ENCODE results near the gene BIRC3. TPM values are rescaled to one million over a fixed set of nuclear protein-coding genes. Genes with fewer than 3 reads are reported as not detected.

Gene BIRC3
- total RNA-seq, 1 donor from 2014 or later: 0.36 TPM

DNA sequence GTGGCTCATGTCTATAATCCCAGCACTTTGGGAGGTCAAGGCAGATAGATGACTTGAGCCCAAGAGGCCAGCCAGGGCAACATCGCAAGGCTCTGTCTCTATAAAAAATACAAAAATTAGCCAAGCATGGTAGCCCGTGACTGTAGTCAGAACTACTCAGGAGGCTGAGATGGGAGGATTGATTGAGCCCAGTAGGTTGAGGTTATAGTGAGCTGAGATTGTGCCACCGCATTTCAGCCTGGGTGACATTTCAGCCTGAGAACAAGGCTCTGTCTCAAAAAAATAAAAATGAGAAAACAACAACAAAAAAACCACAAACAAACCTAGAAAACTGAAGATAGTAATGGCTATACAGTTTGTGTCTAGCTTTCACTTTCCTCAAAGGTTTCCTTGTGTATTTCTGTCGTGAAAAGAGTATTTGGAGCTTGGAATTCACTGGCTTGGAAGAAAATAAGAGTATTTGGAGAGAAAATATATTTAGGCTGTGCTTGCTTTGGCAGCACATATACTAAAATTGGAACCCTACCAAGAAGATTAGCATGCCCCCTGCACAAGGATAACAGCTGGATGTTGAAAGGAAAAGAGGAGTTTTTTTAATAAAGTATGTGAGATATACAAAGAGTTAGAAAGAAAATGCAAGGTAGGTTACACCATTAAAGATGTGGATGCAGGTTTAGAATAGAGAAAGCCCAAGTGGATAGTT, 3.9 kb upstream of the BIRC3 start:
- no peak overlapping the region for H3K27ac Mint-ChIP-seq
- DNase-seq (ENCODE audit: low spot score, unreplicated experiment): no peak
- H3K4me3 Mint-ChIP-seq (ENCODE audit: low read depth): no peak overlapping the region
- TF ChIP-seq, protein P1, sequence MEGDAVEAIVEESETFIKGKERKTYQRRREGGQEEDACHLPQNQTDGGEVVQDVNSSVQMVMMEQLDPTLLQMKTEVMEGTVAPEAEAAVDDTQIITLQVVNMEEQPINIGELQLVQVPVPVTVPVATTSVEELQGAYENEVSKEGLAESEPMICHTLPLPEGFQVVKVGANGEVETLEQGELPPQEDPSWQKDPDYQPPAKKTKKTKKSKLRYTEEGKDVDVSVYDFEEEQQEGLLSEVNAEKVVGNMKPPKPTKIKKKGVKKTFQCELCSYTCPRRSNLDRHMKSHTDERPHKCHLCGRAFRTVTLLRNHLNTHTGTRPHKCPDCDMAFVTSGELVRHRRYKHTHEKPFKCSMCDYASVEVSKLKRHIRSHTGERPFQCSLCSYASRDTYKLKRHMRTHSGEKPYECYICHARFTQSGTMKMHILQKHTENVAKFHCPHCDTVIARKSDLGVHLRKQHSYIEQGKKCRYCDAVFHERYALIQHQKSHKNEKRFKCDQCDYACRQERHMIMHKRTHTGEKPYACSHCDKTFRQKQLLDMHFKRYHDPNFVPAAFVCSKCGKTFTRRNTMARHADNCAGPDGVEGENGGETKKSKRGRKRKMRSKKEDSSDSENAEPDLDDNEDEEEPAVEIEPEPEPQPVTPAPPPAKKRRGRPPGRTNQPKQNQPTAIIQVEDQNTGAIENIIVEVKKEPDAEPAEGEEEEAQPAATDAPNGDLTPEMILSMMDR (IDR thresholded peaks at IDR 0.05; ENCODE audit: unreplicated experiment): no peak
- peaks cover 6% of the 10 kb centered on the region for H3K9me3 Mint-ChIP-seq (ENCODE audit: low read depth)
- peaks cover 10% of the 10 kb centered on the region for H3K27me3 Mint-ChIP-seq
- peaks cover 8% of the 10 kb centered on the region for H3K4me1 Mint-ChIP-seq (ENCODE audit: low read depth)
- no peaks in the 10 kb centered on the region for H3K36me3 Mint-ChIP-seq (ENCODE audit: insufficient read depth)

DNA sequence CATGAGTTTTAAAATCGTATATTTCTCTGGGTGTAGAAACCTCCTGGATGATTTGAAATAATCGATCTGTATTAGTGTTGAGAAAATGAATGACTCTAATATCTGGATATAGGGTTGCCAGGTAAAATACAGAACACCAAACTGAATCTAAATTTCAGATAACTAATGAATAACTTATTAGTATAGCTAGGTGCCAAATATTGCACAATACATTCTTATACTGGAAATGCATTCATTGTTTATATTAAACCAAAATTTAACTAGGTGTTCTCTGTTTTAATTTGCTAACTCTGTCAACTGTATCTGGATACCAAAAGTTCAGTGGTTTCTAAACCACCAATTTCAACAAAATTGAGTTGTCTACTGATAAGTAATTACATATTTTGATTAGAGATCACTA, 2.5 kb upstream of the BIRC3 start:
- no peaks in the 10 kb centered on the region for H3K36me3 Mint-ChIP-seq (ENCODE audit: insufficient read depth)
- DNase-seq (ENCODE audit: low spot score, unreplicated experiment): no peak
- TF ChIP-seq, protein P1 (IDR thresholded peaks at IDR 0.05; ENCODE audit: unreplicated experiment): no peak
- peaks cover 8% of the 10 kb centered on the region for H3K4me1 Mint-ChIP-seq (ENCODE audit: low read depth)
- peaks cover 2% of the 10 kb centered on the region for H3K9me3 Mint-ChIP-seq (ENCODE audit: low read depth)
- no peak overlapping the region for H3K4me3 Mint-ChIP-seq (ENCODE audit: low read depth)
- H3K27me3 Mint-ChIP-seq: peaks cover 19% of the 10 kb centered on the region
- peak overlapping the region; percentile 61 for H3K27ac Mint-ChIP-seq

DNA sequence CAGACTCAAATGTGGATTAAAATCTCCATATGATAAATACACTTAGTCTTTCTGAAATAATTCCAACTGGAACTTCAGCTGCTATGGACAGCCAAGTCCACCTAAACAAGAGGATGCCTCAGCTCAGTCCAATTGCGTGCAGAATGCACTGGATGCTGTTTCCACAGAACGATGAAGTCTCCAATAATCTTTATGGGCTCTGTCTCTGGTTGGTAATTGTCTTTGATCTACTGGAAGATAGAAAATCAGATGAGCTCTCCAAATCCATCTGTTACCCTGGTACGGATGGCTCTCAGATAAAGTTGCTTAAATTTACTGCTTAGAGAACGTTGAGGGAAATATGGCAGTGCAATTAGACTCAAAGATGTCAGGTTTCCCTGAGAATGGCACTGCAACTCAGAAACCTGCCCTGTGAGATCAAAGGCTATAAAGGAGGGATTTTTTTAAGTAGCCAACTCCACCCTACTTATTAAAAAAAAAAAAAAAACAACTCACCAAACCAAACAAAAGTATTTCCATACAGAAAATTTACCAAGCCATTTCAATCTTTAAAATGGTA, 859 bp upstream of the BIRC3 start:
- Mint-ChIP-seq H3K27ac (no peak overlapping the region), H3K36me3 (ENCODE audit: insufficient read depth) (no peaks in the 10 kb centered on the region), H3K4me3 (ENCODE audit: low read depth) (no peak overlapping the region), H3K9me3 (ENCODE audit: low read depth) (no peaks in the 10 kb centered on the region), H3K27me3 (peaks cover 19% of the 10 kb centered on the region), H3K4me1 (ENCODE audit: low read depth) (peaks cover 8% of the 10 kb centered on the region)
- DNase-seq (ENCODE audit: low spot score, unreplicated experiment): no peak
- TF ChIP-seq, protein P1 (IDR thresholded peaks at IDR 0.05; ENCODE audit: unreplicated experiment): no peak

DNA sequence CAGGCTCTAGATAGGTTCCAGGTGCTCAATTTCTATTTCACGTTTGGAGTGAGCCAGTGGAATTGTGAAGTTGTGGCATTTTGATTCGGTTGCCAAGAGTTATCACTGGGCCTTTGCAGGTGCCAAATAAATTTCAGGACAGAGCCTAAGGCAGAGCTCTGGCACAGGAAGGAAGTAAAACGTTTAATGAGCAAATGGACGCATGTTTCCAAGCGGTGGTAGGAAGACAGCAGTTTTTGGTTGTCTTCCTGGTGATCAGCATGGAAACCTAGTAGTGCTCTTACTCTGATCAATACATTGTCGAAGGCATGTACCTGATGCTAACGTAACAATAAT, 452 bp downstream of the BIRC3 start:
- no peak for DNase-seq (ENCODE audit: low spot score, unreplicated experiment)
- TF ChIP-seq, protein P1 (IDR thresholded peaks at IDR 0.05; ENCODE audit: unreplicated experiment): no peak
- Mint-ChIP-seq H3K4me1 (ENCODE audit: low read depth) (peaks cover 8% of the 10 kb centered on the region), H3K36me3 (ENCODE audit: insufficient read depth) (no peaks in the 10 kb centered on the region), H3K27me3 (peaks cover 19% of the 10 kb centered on the region), H3K27ac (peak overlapping the region; percentile 83), H3K4me3 (ENCODE audit: low read depth) (peak overlapping the region; percentile 82), H3K9me3 (ENCODE audit: low read depth) (no peaks in the 10 kb centered on the region)

DNA sequence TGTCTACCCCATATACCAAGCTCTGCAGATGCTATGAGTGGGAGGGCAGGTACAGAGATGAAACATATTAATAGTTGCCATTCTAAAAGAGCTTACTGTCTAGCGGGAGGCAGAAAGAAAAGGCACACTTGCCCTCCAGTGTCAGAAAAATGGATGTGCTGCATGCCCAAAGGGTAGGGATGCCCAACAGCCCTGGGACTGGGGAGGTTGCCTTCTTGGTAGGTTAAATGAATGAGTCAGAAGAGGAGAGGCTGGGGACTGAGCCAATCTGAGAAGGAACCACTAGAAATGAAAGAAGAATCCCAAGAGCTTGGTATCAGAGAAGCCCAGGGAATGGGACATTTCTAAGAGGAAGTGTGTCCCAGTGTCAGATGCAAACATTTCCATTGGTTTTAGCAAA, 1.2 kb downstream of the BIRC3 start:
- Mint-ChIP-seq H3K36me3 (ENCODE audit: insufficient read depth) (no peaks in the 10 kb centered on the region), H3K27me3 (peaks cover 19% of the 10 kb centered on the region), H3K9me3 (ENCODE audit: low read depth) (no peaks in the 10 kb centered on the region), H3K27ac (no peak overlapping the region), H3K4me1 (ENCODE audit: low read depth) (peaks cover 8% of the 10 kb centered on the region), H3K4me3 (ENCODE audit: low read depth) (no peak overlapping the region)
- no peak for DNase-seq (ENCODE audit: low spot score, unreplicated experiment)
- TF ChIP-seq, protein P1 (IDR thresholded peaks at IDR 0.05; ENCODE audit: unreplicated experiment): no peak
